Measurements from ENCODE around the gene SPAG9.

The SPAG9 gene

GRCh38 chr17:50925296-50925891 lies 195.3 kb downstream of the SPAG9 start:
- peak in 3 of 10 donors; percentile 12 to 37 (median 33) for DNase-seq
- intact Hi-C loops (cut with DNase I) = no loop called here

GRCh38 chr17:50924800-50925199 lies 195.9 kb downstream of the SPAG9 start:
- intact Hi-C loops (cut with DNase I) = no loop called here

GRCh38 chr17:50924300-50924699 lies 196.4 kb downstream of the SPAG9 start:
- intact Hi-C loops (cut with DNase I) = no loop called here
- DNase-seq = no peak

More at GRCh38 chr17:50924800-50925199, 195.9 kb downstream of the SPAG9 start:
- DNase-seq = peak in 2 of 10 donors; percentile 18 to 24

- DNase-seq = peak in 2 of 10 donors; percentile 11 to 66
- intact Hi-C loops (cut with DNase I) = no loop called here
Measured at GRCh38 chr17:50923611-50924010, 197.1 kb downstream of the SPAG9 start.

GRCh38 chr17:50922721-50923405 lies 197.8 kb downstream of the SPAG9 start:
- peak in 3 of 10 donors; percentile 35 to 54 (median 48) for DNase-seq
- intact Hi-C loops (cut with DNase I) = no loop called here

- intact Hi-C loops (cut with DNase I) = no loop called here
Measured at GRCh38 chr17:50922107-50922506, 198.6 kb downstream of the SPAG9 start.

GRCh38 chr17:50920891-50921586 lies 199.6 kb downstream of the SPAG9 start:
- intact Hi-C loops (cut with DNase I) = no loop called here
- DNase-seq = peak in 3 of 10 donors; percentile 64 to 83 (median 79)

More at GRCh38 chr17:50922107-50922506, 198.6 kb downstream of the SPAG9 start:
- DNase-seq = peak in 2 of 10 donors; percentile 15 to 34

- DNase-seq = no peak
- intact Hi-C loops (cut with DNase I) = no loop called here
Measured at GRCh38 chr17:50920041-50920410, 200.6 kb downstream of the SPAG9 start.

- intact Hi-C loops (cut with DNase I) = loop anchor here (2.0 kb wide), 1 partner anchor 53 kb away; the partner anchor contains the start of gene TOB1
- DNase-seq = peak; percentile 94 to 99 (median 97)
Measured at GRCh38 chr17:50919321-50920040, 201.2 kb downstream of the SPAG9 start.

GRCh38 chr17:50918933-50919296 lies 201.8 kb downstream of the SPAG9 start:
- peak in 6 of 10 donors; percentile 31 to 93 (median 71) for DNase-seq
- intact Hi-C loops (cut with DNase I) = loop anchor here (2.0 kb wide), 1 partner anchor 52 kb away; the partner anchor contains the start of gene TOB1

- DNase-seq = peak in 3 of 10 donors; percentile 61 to 74 (median 73)
- intact Hi-C loops (cut with DNase I) = loop anchor here (2.0 kb wide), 1 partner anchor 52 kb away; the partner anchor contains the start of gene TOB1
Measured at GRCh38 chr17:50918071-50918932, 202.4 kb downstream of the SPAG9 start.

GRCh38 chr17:50917418-50917743 lies 203.3 kb downstream of the SPAG9 start:
- intact Hi-C loops (cut with DNase I) = no loop called here
- peak in 5 of 10 donors; percentile 58 to 92 (median 69) for DNase-seq

- intact Hi-C loops (cut with DNase I) = no loop called here
- DNase-seq = peak in 2 of 10 donors; percentile 52 to 70
Measured at GRCh38 chr17:50916708-50917417, 203.8 kb downstream of the SPAG9 start.

- peak in 1 of 10 donors; percentile 47 for DNase-seq
- intact Hi-C loops (cut with DNase I) = no loop called here
Measured at GRCh38 chr17:50916026-50916707, 204.5 kb downstream of the SPAG9 start.

- intact Hi-C loops (cut with DNase I) = no loop called here
- DNase-seq = no peak
Measured at GRCh38 chr17:50914505-50915063, 206.1 kb downstream of the SPAG9 start.

- peak in 1 of 10 donors; percentile 44 for DNase-seq
- intact Hi-C loops (cut with DNase I) = no loop called here
Measured at GRCh38 chr17:50913120-50913519, 207.5 kb downstream of the SPAG9 start.
